Activated B cell treated with CpG ODN at 0.5 μM for 24 hours (primary cell): ENCODE measurements around the gene TBX2. TPM values are rescaled to one million over a fixed set of nuclear protein-coding genes. Genes with fewer than 3 reads are reported as not detected.

Experiments
- ATAC-seq: fragments of 200-7000 bp; cut with Tn5 transposase; one replicate; pipeline ENCODE4 v1.10.0; 2021; ENCODE audit warnings: low read depth, mild to moderate bottlenecking, moderate library complexity
- CTCF ChIA-PET: fragments of 350-600 bp; sonication (Branson Sonifier 250); formaldehyde crosslinking; loops from one replicate; lab custom pipeline; 2021; ENCODE audit warnings: antibody characterized with exemption; lab: Charles Lee
- POLR2A ChIA-PET: fragments of 350-600 bp; sonication (Branson Sonifier 250); formaldehyde crosslinking; loops from one replicate; lab custom pipeline; 2021; ENCODE audit warnings: antibody characterized with exemption; lab: Charles Lee
- DNase-seq: peaks from one replicate; pipeline ENCODE4 v3.0.0; 2022
- H3K27ac Mint-ChIP-seq: one replicate; pipeline ENCODE4 v1.8.0; 2020; ENCODE audit warnings: mixed read lengths
- H3K27me3 Mint-ChIP-seq: one replicate; pipeline ENCODE4 v1.8.0; 2021; ENCODE audit warnings: mixed read lengths
- H3K36me3 Mint-ChIP-seq: one replicate; pipeline ENCODE4 v1.8.0; 2021; ENCODE audit warnings: low read depth, mixed read lengths
- H3K4me1 Mint-ChIP-seq: one replicate; pipeline ENCODE4 v1.8.0; 2021; ENCODE audit warnings: mixed read lengths
- H3K4me3 Mint-ChIP-seq: one replicate; pipeline ENCODE4 v1.8.0; 2020; ENCODE audit warnings: mild to moderate bottlenecking, mixed read lengths
- H3K9me3 Mint-ChIP-seq: one replicate; pipeline ENCODE4 v1.8.0; 2020; ENCODE audit warnings: mixed read lengths
- intact Hi-C: fragments of 100-400 bp; cut with micrococcal nuclease; formaldehyde crosslinking; loops from one replicate; pipeline ENCODE4 v1.15.1; 2024
- total RNA-seq: library from RNA; stranded (reverse); gene quantifications from 2 replicates; pipeline ENCODE4 v1.2.3, GENCODE V29; 2022
- TF ChIP-seq, protein P1 (sequence below): fragments of 200-600 bp; IDR thresholded peaks from one replicate; pipeline ENCODE4 v1.8.0; 2022; ENCODE audit warnings: antibody characterized with exemption, mild to moderate bottlenecking

Gene TBX2
- total RNA-seq, 1 donor from 2014 or later, result not detected

- Mint-ChIP-seq H3K4me1 (no peaks in the 10 kb centered on the region), H3K9me3 (no peaks in the 10 kb centered on the region)
- POLR2A ChIA-PET, result no interaction called here
Observed at GRCh38 chr17:61382796-61383688, 16.6 kb upstream of the TBX2 start.

DNA sequence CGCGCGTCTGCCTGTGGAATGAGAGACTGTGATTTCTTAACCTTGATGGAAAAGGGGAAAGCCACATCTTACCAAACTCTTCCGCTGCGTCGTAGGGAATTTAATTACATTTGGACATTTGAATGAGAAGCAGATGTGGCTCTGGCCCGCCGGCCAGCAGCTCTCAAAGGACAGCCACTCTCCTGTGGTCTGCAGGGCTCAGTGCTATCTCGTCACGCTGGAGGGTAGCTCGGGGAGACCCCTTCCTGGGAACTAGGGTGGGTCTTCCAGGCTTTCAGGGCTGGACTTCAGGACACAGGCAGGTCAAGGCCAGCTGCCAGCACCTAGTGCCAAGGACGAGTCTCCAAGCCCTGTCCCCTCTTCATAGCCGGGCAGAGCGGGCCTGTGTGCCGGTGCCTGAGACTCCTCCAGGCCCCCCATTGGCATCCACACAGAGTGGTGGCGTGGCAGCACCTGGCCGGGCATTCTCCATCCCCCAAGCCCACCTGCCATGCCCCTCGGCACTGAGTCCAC lies 15.9 kb upstream of the TBX2 start:
- no peak overlapping the region for H3K27ac Mint-ChIP-seq
- ChIA-PET POLR2A (no interaction called here), CTCF (no interaction called here)
- no peak overlapping the region for H3K4me3 Mint-ChIP-seq
- DNase-seq (no peak), ATAC-seq (no peak)
- TF ChIP-seq, protein P1, sequence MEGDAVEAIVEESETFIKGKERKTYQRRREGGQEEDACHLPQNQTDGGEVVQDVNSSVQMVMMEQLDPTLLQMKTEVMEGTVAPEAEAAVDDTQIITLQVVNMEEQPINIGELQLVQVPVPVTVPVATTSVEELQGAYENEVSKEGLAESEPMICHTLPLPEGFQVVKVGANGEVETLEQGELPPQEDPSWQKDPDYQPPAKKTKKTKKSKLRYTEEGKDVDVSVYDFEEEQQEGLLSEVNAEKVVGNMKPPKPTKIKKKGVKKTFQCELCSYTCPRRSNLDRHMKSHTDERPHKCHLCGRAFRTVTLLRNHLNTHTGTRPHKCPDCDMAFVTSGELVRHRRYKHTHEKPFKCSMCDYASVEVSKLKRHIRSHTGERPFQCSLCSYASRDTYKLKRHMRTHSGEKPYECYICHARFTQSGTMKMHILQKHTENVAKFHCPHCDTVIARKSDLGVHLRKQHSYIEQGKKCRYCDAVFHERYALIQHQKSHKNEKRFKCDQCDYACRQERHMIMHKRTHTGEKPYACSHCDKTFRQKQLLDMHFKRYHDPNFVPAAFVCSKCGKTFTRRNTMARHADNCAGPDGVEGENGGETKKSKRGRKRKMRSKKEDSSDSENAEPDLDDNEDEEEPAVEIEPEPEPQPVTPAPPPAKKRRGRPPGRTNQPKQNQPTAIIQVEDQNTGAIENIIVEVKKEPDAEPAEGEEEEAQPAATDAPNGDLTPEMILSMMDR, result no peak
- no peaks in the 10 kb centered on the region for H3K9me3 Mint-ChIP-seq
- H3K27me3 Mint-ChIP-seq, result no peaks in the 10 kb centered on the region
- no peaks in the 10 kb centered on the region for H3K4me1 Mint-ChIP-seq
- H3K36me3 Mint-ChIP-seq, result peaks cover 1% of the 10 kb centered on the region
- intact Hi-C loops, result no loop called here

More at GRCh38 chr17:61382796-61383688, 16.6 kb upstream of the TBX2 start:
- Mint-ChIP-seq H3K27me3 (no peaks in the 10 kb centered on the region), H3K27ac (no peak overlapping the region), H3K36me3 (peaks cover 1% of the 10 kb centered on the region), H3K4me3 (no peak overlapping the region)
- DNase-seq, result no peak
- CTCF ChIA-PET, result no interaction called here
- TF ChIP-seq, protein P1, result no peak
- no peak for ATAC-seq
- intact Hi-C loops, result no loop called here

DNA sequence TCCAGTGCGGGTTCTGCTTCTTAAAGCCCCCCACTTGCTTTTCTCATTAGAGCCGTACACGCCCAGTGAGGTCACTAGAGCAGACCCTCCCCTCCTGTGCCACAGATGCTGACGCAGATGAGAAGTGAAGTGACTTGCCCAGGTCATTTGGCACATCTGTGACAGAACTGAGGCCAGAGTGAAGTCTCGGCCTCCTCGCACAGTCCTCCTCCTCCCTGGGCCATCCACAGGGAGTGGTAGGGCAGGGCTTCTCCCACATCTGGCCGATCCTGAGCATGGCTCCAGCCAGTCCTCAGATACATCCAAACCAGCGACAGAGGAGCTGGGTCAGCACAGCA lies 15.3 kb upstream of the TBX2 start:
- no peaks in the 10 kb centered on the region for H3K4me1 Mint-ChIP-seq
- peaks cover 4% of the 10 kb centered on the region for H3K27me3 Mint-ChIP-seq
- CTCF ChIA-PET, result no interaction called here
- no peak overlapping the region for H3K27ac Mint-ChIP-seq
- intact Hi-C loops, result no loop called here
- ATAC-seq, result no peak
- H3K36me3 Mint-ChIP-seq, result peaks cover 1% of the 10 kb centered on the region
- no peak for DNase-seq
- no peaks in the 10 kb centered on the region for H3K9me3 Mint-ChIP-seq
- TF ChIP-seq, protein P1, result no peak
- no peak overlapping the region for H3K4me3 Mint-ChIP-seq
- POLR2A ChIA-PET, result no interaction called here

DNA sequence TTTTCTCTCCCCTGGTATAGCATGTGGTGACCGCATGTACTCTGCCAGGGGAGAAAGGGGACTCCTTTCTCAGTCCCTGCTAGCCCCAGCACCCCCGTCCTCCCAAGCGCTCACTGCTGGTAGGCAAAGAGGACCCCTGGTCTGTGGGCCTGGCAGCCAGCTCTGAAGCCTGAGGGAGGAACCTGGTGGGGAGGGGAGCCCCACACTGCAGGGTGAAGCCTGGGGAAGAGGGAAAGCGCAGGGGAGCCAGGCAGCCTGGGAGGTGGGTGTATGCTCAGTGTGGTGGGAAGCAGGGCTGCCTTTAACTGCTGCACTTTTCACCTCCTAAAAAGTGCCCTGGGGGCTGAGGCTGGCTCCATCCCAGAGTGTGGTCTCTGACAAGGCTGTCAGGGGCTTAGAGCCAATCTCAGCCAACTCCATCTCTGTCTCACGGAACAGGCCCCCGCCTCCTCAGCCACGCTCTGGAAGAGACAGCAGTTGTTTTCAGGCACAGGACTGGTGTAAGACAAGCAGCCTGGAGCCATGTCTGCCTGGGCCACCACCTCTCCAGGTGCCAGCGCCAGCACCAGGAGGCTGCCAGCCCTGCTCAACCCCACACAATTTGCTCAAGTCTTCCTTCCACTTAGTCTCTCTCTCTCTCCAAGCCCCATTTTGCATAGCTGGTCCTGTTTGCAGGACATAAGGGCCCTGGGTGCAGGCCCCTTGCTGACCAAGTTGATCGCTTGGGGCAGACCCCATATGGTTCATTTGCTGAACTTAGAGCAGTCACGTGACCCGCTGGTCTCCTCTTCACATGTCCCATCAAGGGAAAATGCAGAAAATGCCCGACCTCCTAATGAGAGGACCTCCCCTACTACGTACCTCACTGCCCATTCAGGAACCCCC lies 14.7 kb upstream of the TBX2 start:
- H3K27ac Mint-ChIP-seq, result no peak overlapping the region

More for the DNA sequence above, 14.7 kb upstream of the TBX2 start:
- Mint-ChIP-seq H3K36me3 (peaks cover 1% of the 10 kb centered on the region), H3K4me1 (peaks cover 1% of the 10 kb centered on the region), H3K4me3 (no peak overlapping the region), H3K27me3 (peaks cover 4% of the 10 kb centered on the region), H3K9me3 (no peaks in the 10 kb centered on the region)
- DNase-seq, result no peak
- TF ChIP-seq, protein P1, result no peak
- intact Hi-C loops, result no loop called here
- POLR2A ChIA-PET, result no interaction called here
- ATAC-seq, result no peak
- CTCF ChIA-PET, result no interaction called here
